Prostate gland (tissue), 2 donors: ENCODE results near the gene ATXN1. TPM values are rescaled to one million over a fixed set of nuclear protein-coding genes. Genes with fewer than 3 reads are reported as not detected.

Experiments used
- DNase-seq: peaks from one replicate; pipeline ENCODE4 v3.0.0-alpha.2; 2019; ENCODE audit warnings: low spot score
- H3K27ac ChIP-seq, 2 donors: fragments of 200-600 bp; sonication (generic); 2 replicates each; pipeline ENCODE4 v1.5.1; 2017 to 2019
- H3K27me3 ChIP-seq: fragments of 200-600 bp; sonication (generic); replicated peaks from 2 replicates; pipeline ENCODE4 v1.5.1; 2019; ENCODE audit not compliant: insufficient read depth
- H3K36me3 ChIP-seq, 2 donors: fragments of 200-600 bp; sonication (generic); 1 replicate in 1 of 2; 2 replicates in 1 of 2; pipeline versions ENCODE4 v1.5.1 to v1.8.1; 2017 to 2019
- H3K4me1 ChIP-seq: fragments of 200-600 bp; sonication (generic); replicated peaks from 2 replicates; pipeline ENCODE4 v1.5.1; 2019
- H3K4me3 ChIP-seq, 2 donors: fragments of 200-600 bp; sonication (generic); 2 replicates each; pipeline ENCODE4 v1.5.1; 2017 to 2019
- H3K9me3 ChIP-seq: fragments of 200-600 bp; sonication (generic); 2 replicates; pipeline ENCODE4 v1.5.1; 2017
- POLR2A ChIP-seq: fragments of 450-650 bp; IDR thresholded peaks from one replicate; pipeline ENCODE4 v1.6.1; 2016; ENCODE audit warnings: antibody characterized with exemption, mild to moderate bottlenecking
- POLR2AphosphoS5 ChIP-seq: sonication (generic); formaldehyde crosslinking; IDR thresholded peaks from one replicate; pipeline ENCODE4 v1.6.1; 2017; ENCODE audit warnings: antibody characterized with exemption
- WGBS: methylation state at CpG from one replicate; pipeline ENCODE4 v1.1.5; 2018; 5-methylcytosine and 5-hydroxymethylcytosine counted together
- intact Hi-C: fragments of 100-400 bp; cut with DNase I; formaldehyde crosslinking; loops from one replicate; pipeline ENCODE4 v1.14.2; 2022
- total RNA-seq, 2 donors: library from RNA; depleted of rRNA; stranded (reverse); fragments of >200 nt; gene quantifications; one replicate each; pipeline ENCODE4 v1.1.0, GENCODE V29; 2016
- TF ChIP-seq, protein P1 (sequence below), 4 experiments: fragments of 200-600 bp in 2 of 4; fragments of 450-650 bp in 2 of 4; sonication (generic) in 2 of 4; IDR thresholded peaks; 1 replicate in 3 of 4; 2 replicates in 1 of 4; pipeline ENCODE4 v1.5.1; 2016 to 2019; ENCODE audit warnings: antibody characterized with exemption in 4 of 4, mild to moderate bottlenecking in 2 of 4, moderate library complexity in 2 of 4

ATXN1 gene
- total RNA-seq, 2 donors from 2014 or later, result 28.5 to 89.0 TPM

DNA sequence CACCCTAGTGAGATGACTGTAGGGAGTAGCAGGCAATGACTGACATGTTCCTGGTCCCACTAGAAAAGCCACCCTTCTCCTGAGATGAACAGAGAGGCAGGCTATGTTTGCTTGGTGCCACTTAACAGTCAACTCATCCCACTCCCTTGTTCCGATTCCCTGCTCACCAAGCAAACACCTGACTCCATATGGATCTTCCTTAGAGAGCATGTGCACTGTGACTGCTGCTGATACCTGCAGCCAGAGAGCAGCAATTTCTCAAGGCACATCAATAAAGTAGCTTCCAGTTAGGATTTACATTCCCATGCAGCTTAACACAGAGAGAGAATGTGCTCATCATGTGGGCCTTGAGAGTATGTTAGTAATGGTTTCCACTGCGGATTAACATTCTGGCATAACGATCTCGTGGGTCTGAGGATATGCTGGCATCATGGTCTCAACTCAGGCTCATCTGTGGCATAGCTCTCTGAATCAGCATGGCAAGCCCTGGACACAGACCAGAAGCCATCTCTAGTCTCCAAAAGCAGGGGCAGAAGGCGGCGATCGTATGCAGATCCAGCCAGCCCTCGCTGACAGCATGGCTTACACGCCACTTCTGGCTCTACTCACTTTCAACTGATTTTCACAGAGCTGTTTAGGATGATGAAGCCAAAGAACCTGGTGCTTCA, 43.9 kb downstream of the ATXN1 start:
- 71% methylated on average over 9 of the region's 9 CpGs for WGBS
- H3K4me3 ChIP-seq, result no peak overlapping the region
- TF ChIP-seq POLR2A (no peak), POLR2AphosphoS5 (no peak)
- TF ChIP-seq, protein P1, sequence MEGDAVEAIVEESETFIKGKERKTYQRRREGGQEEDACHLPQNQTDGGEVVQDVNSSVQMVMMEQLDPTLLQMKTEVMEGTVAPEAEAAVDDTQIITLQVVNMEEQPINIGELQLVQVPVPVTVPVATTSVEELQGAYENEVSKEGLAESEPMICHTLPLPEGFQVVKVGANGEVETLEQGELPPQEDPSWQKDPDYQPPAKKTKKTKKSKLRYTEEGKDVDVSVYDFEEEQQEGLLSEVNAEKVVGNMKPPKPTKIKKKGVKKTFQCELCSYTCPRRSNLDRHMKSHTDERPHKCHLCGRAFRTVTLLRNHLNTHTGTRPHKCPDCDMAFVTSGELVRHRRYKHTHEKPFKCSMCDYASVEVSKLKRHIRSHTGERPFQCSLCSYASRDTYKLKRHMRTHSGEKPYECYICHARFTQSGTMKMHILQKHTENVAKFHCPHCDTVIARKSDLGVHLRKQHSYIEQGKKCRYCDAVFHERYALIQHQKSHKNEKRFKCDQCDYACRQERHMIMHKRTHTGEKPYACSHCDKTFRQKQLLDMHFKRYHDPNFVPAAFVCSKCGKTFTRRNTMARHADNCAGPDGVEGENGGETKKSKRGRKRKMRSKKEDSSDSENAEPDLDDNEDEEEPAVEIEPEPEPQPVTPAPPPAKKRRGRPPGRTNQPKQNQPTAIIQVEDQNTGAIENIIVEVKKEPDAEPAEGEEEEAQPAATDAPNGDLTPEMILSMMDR (IDR thresholded peaks at IDR 0.05), result no peak
- no peak overlapping the region for H3K27ac ChIP-seq
- H3K4me1 ChIP-seq, result no peaks in the 10 kb centered on the region
- no peaks in the 10 kb centered on the region for H3K9me3 ChIP-seq
- DNase-seq, result no peak
- H3K27me3 ChIP-seq, result no peaks in the 10 kb centered on the region
- H3K36me3 ChIP-seq, result no peaks in the 10 kb centered on the region
- intact Hi-C loops, result no loop called here

DNA sequence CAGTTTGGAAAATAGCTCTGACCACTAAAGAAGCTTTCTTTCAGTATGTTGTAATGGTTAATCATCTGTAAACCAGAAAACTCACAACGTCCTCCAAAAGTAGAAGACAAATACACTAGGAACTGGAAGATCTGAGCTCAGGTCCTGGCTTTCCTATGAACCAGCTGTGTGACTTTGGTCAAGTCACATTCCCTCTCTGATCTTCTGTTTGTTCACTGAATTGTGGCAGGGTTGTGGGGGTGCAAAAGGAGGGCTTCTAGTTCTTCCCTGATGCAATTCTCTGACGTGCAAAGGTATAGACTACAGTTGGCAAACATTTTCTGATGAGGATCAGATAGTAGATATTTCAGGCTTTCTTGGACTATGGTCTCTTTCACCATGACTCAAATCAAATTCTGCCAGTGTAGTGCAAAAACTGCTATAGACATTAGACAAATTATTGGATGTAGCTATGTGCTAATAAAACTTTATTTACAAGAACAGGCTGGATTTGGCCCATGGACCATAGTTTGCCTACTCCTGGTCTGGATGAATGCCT, 44.9 kb downstream of the ATXN1 start:
- TF ChIP-seq, protein P1 (IDR thresholded peaks at IDR 0.05), result no peak
- no peak for TF ChIP-seq POLR2AphosphoS5
- TF ChIP-seq POLR2A, result no peak
- Histone ChIP-seq H3K4me3 (no peak overlapping the region), H3K27ac (no peak overlapping the region), H3K27me3 (no peaks in the 10 kb centered on the region), H3K4me1 (no peaks in the 10 kb centered on the region), H3K36me3 (no peaks in the 10 kb centered on the region), H3K9me3 (no peaks in the 10 kb centered on the region)
- intact Hi-C loops, result no loop called here
- DNase-seq, result no peak
- 73% methylated on average over 2 of the region's 2 CpGs for WGBS

DNA sequence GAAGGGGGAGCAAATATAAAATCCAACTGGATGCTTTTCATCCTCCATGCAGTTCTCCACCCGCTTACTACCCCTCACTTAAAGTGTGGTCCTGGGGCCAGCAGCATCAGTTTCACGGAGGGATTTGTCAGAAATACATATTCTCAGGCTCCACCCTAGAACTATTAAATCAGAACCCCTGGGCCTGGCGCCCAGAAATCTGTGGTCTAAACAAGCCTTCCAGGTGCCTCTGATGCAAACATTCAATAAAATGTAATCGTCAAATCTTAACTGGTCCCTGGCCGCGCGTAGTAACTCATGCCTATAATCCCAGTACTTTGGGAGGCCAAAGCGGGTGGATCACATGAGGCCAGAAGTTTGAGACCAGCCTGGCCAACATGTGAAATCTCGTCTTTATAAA, 47.7 kb downstream of the ATXN1 start:
- Histone ChIP-seq H3K4me3 (no peak overlapping the region), H3K36me3 (no peaks in the 10 kb centered on the region), H3K27ac (peak overlapping the region; percentile 42 to 53), H3K27me3 (no peaks in the 10 kb centered on the region), H3K4me1 (no peaks in the 10 kb centered on the region), H3K9me3 (no peaks in the 10 kb centered on the region)
- WGBS, result 35% methylated on average over 9 of the region's 9 CpGs
- TF ChIP-seq POLR2A, result no peak
- TF ChIP-seq POLR2AphosphoS5, result no peak
- TF ChIP-seq, protein P1 (IDR thresholded peaks at IDR 0.05), result peak in 1 of 4 experiments; percentile 3
- peak; percentile 65 for DNase-seq
- intact Hi-C loops, result no loop called here

DNA sequence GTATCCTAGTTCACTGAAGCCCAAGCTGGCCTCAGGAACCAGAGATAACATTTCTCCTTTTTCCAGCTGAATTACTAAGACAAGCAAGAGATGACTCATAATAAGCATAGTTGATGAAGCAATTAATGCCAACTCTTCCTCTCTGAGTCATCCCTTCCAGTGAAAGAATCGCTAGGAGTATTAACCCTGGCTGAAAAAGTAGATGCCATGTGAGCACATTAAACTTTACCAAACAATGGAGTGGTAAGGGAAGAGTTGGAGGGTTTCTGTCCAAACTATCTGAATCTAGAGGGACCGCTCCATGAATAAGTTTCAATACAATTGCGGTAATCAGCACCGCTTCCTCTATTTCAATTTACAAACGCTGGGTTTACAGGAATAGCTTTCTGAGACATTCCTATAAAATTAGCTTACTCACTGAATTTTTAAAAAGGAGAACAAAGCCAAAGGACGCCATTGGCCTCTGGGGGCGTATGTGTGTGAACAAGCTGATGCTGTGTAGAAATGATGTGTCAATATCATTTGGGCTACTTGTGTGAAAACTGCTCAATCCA, 48.3 kb downstream of the ATXN1 start:
- no peaks in the 10 kb centered on the region for H3K27me3 ChIP-seq
- TF ChIP-seq POLR2AphosphoS5 (peak; percentile 75), POLR2A (no peak)
- TF ChIP-seq, protein P1 (IDR thresholded peaks at IDR 0.05), result peak in 1 of 4 experiments; percentile 13
- H3K9me3 ChIP-seq, result no peaks in the 10 kb centered on the region
- peak; percentile 21 for DNase-seq
- no peak overlapping the region for H3K4me3 ChIP-seq
- intact Hi-C loops, result no loop called here
- WGBS, result 20% methylated on average over 7 of the region's 7 CpGs
- H3K27ac ChIP-seq, result peak overlapping the region; percentile 42 to 53
- no peaks in the 10 kb centered on the region for H3K36me3 ChIP-seq
- no peaks in the 10 kb centered on the region for H3K4me1 ChIP-seq
